ENCODE data around the gene SELPLG.
"Not testable (repeated sequence)": the region's sequence is repeated elsewhere in the genome, so short reads cannot be mapped to it uniquely, and the experiment has no call there.

The SELPLG gene

GRCh38 chr12:108583991-108584390 is 49.7 kb downstream of the SELPLG start:
- no peak for DNase-seq (ENCODE audit: low read depth, low spot score)

GRCh38 chr12:108582978-108583770 is 50.5 kb downstream of the SELPLG start:
- no peak for DNase-seq (ENCODE audit: low read depth, low spot score)

More at GRCh38 chr12:108583991-108584390, 49.7 kb downstream of the SELPLG start:
- no peak overlapping the region for H3K4me3 ChIP-seq (ENCODE audit: low read length)

GRCh38 chr12:108582509-108582908 is 51.2 kb downstream of the SELPLG start:
- DNase-seq (ENCODE audit: low read depth, low spot score) = no peak
- H3K4me3 ChIP-seq (ENCODE audit: low read length) = no peak overlapping the region

More at GRCh38 chr12:108582978-108583770, 50.5 kb downstream of the SELPLG start:
- H3K4me3 ChIP-seq (ENCODE audit: low read length) = no peak overlapping the region

GRCh38 chr12:108581311-108582227 is 52.1 kb downstream of the SELPLG start:
- no peak for DNase-seq (ENCODE audit: low read depth, low spot score)
- H3K4me3 ChIP-seq (ENCODE audit: low read length) = no peak overlapping the region

- DNase-seq (ENCODE audit: low read depth, low spot score) = no peak
- no peak overlapping the region for H3K4me3 ChIP-seq (ENCODE audit: low read length)
Measured at GRCh38 chr12:108580531-108580930, 53.2 kb downstream of the SELPLG start.

GRCh38 chr12:108578813-108579212 is 54.9 kb downstream of the SELPLG start:
- no peak overlapping the region for H3K4me3 ChIP-seq (ENCODE audit: low read length)
- no peak for DNase-seq (ENCODE audit: low read depth, low spot score)

DNA sequence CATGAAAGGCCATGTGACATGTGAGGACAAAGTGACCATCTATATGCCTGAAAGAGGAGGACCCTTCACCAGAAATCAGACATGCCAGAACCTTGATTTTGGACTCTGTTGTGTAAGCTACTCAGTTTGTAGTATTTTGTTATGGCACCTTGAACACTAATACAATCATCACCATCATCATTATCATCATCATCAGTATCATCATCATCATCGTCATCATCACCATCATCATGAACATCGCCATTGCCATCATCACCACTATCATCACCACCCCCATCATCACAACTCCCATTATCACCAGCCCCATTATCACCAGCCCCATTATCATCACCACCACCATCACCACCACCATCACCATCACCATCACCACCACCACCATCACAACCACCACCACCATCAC is 55.4 kb downstream of the SELPLG start:
- H3K4me3 ChIP-seq (ENCODE audit: low read length) = no peak overlapping the region
- DNase-seq (ENCODE audit: low read depth, low spot score) = no peak

DNA sequence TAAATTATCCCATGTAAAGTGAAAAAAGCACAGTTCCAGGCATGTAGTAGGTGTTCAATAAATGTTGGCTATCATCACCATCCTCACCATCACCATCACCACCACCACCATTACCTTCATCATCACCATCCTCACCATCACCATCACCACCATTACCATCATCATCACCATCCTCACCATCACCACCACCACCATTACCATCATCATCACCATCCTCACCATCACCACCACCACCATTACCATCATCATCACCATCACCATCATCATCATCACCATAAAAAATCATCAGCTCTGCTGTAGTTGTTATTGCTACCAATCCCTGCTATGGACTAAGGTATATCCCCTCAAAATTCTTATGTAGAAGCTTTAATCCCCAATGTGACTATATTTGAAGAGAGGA is 56.2 kb downstream of the SELPLG start:
- no peak for DNase-seq (ENCODE audit: low read depth, low spot score)

DNA sequence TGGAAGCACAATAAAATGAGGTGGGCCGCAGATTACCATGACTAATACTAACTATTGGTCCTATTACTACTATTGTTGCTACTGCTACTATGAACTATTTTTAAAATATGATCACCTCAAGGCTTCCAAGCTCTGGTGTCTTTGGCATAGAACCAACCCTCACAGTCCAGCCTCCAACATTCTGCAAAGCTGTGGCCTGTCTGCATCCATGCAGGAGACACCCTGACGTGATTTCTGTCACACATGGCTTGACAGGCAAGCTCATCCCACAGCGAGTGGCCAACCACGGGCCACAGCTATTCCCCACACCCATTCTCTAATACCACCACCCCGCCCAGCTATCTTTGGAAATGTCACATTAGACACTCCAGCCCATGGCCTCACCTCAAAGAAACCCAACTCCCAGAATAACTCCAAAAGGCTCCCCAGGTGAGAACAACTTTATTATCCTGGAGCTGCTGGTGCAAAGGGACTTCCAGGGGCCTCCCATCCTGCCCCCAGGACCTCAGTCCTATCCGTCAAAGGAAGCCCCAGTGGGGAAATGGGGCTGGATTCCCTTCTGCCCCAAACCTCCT is 56.9 kb downstream of the SELPLG start:
- DNase-seq (ENCODE audit: low read depth, low spot score) = no peak
- H3K4me3 ChIP-seq (ENCODE audit: low read length) = no peak overlapping the region

More for the DNA sequence above, 56.2 kb downstream of the SELPLG start:
- no peak overlapping the region for H3K4me3 ChIP-seq (ENCODE audit: low read length)

GRCh38 chr12:108575199-108575912 is 58.3 kb downstream of the SELPLG start:
- DNase-seq (ENCODE audit: low read depth, low spot score) = no peak
- no peak overlapping the region for H3K4me3 ChIP-seq (ENCODE audit: low read length)

DNA sequence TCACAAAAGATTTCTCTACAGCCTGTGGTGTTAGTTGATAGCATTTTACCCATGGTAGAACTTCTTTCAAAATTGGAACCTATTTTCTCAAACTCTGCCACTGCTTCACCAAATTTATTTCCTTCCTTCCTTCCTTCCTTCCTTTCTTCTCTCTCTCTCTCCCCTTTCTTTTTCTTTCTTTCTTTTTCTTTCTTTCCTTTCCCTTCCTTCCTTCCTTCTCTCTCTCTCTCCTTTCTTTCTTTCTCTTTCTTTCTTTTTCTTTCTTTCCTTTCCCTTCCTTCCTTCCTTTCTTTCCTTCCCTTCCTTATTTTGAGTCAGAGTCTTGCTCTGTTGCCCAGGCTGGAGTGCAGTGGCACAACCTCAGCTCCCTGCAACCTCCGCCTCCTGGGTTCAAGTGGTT is 59.4 kb downstream of the SELPLG start:
- not testable (repeated sequence) for H3K4me3 ChIP-seq (ENCODE audit: low read length); DNase-seq (ENCODE audit: low read depth, low spot score)

DNA sequence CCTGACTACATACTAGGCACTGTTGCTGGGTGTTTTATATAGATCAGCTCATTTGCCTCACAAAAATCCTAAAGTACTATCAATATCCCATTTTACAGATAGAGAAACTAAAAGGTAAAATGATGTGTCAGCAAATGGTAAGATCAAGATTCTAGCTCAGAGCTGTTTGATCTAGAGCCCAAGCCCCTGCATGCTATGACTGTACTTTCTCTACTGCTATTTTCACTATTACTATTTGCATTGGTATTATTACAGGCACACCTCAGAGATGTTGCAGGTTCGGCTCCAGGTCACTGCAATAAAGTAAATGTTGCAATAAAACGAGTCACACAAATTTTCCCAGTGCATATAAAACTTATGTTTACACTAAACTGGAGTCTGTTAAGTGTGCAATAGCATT is 60.4 kb downstream of the SELPLG start:
- no peak for DNase-seq (ENCODE audit: low read depth, low spot score)
- no peak overlapping the region for H3K4me3 ChIP-seq (ENCODE audit: low read length)

- no peak for DNase-seq (ENCODE audit: low read depth, low spot score)
- no peak overlapping the region for H3K4me3 ChIP-seq (ENCODE audit: low read length)
Measured at GRCh38 chr12:108572166-108572790, 61.4 kb downstream of the SELPLG start.
